AG09319 (cell line): ENCODE measurements around the gene BCL2A1.

ENCODE experiments used
- DNase-seq: peaks from one replicate; pipeline ENCODE4 v3.0.0-alpha.2; 2010; ENCODE audit warnings: low read depth; ENCODE audit errors: extremely low read depth
- TF ChIP-seq, protein P1 (sequence below): IDR thresholded peaks from 2 replicates; pipeline ENCODE4 v1.5.1; 2011; ENCODE audit warnings: low read depth, mild to moderate bottlenecking, inconsistent platforms, low read length, moderate library complexity

The BCL2A1 gene

GRCh38 chr15:79972863-79973262, 1.9 kb upstream of the BCL2A1 start:
- TF ChIP-seq, protein P1, sequence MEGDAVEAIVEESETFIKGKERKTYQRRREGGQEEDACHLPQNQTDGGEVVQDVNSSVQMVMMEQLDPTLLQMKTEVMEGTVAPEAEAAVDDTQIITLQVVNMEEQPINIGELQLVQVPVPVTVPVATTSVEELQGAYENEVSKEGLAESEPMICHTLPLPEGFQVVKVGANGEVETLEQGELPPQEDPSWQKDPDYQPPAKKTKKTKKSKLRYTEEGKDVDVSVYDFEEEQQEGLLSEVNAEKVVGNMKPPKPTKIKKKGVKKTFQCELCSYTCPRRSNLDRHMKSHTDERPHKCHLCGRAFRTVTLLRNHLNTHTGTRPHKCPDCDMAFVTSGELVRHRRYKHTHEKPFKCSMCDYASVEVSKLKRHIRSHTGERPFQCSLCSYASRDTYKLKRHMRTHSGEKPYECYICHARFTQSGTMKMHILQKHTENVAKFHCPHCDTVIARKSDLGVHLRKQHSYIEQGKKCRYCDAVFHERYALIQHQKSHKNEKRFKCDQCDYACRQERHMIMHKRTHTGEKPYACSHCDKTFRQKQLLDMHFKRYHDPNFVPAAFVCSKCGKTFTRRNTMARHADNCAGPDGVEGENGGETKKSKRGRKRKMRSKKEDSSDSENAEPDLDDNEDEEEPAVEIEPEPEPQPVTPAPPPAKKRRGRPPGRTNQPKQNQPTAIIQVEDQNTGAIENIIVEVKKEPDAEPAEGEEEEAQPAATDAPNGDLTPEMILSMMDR, result no peak
- no peak for DNase-seq

DNA sequence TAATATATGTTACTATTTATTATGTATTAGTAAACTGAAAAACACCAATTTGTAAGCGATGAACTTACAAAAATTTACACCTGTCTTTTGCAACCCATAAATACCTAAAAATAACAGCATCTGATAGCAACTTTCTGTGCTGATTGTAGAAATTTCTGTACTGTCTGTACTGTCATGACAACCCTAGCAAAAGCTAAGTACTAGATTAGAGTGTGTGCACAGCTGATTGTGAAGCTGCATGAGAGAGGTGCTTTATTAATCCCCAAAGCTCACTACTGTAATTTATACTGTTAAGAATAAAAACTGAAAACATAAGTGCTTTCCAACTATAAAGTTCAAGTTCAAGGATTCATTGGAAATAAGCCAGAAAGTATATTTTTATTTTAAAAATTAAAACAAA, 815 bp downstream of the BCL2A1 start:
- TF ChIP-seq, protein P1, result no peak
- DNase-seq, result no peak

DNA sequence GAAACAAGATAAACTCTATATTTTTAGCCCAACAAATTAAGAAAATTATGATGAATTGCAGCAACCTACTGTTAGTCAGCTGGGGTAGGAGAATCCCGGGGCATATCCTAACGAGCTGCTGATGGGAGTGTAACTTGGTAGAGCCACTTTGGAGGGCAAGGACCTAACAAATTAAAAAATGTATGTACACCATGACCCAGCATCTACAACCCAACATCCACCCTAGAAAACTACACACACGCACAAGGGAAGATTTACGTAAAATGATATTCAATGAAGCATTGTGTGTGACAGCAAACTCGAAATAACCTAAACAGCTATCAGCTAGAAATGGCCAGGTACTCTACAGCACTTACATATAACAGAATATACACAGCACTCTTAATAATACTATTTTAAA, 1.9 kb downstream of the BCL2A1 start:
- TF ChIP-seq, protein P1, result no peak
- DNase-seq, result no peak

GRCh38 chr15:79967298-79968182, 3.5 kb downstream of the BCL2A1 start:
- TF ChIP-seq, protein P1, result no peak
- DNase-seq, result no peak

DNA sequence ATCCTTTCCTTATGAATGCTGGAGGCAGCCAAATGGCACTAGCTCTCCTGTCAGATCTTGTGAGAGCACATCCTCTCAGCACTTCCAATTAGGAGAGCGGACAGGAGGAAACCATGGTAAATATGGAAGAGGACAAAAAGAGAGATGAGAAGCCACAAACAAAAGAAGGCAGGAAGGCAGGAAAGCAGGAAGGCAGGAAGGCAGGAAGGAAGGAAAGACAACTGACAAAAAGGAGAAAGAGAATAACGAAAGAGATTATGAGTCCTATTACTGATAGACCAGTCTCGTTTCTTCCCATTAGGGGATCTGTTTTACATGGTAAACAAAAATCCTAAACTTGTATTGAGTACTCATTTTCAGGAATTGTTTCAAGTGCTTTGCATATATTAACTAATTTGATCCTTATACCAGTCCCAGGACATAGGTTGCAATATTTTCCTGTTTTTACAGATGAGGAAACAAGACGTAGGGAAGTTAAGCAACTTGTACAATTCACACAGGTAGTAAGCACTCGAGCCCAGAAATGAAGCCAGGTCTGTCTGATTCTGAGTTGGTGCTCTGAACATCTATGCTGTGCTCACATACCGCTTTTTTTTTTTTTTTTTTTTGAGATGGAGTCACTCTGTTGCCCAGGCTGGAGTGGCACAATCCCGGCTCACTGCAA, 4.2 kb downstream of the BCL2A1 start:
- TF ChIP-seq, protein P1, result no peak
- DNase-seq, result no peak

DNA sequence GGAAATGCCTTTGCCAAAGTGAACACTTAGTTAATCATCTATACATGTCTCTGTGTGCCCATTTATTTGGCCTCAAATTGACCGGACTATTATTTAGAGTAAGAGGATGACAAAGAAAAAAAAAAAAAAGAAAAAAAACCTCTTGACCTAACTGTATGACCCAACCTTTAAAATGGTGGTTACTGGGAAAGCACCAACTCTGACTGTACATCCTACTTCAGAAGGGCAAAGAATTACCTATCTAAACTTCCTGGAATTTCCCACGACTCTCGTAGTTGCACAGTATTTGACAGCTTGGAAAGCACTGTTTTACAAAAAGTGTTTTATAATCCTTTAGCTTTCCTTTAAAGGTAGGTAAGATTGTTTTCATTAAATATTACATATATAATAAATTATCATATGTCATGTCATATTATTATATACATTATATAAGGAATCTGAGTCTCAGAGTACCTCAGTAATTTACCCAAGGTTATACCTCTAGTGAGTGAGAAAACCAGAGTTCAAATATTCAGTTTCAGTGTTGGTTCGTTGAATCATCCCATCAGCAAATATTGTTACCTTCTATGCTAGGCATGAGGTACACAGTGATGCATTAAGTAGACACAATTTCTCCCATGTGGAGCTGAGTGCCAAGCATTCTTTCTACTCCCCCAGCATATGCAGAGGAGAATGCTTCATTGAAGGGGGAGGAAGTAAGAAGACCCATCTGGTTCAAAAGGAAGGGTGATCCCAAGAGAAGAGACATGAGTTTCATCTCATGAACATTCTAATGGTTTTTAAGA, 5.0 kb downstream of the BCL2A1 start:
- DNase-seq, result no peak
- TF ChIP-seq, protein P1, result no peak
